GM19455 (cell line): ENCODE measurements around the gene SERINC5.
A peak's percentile ranks its signal among the peaks of the same experiment; 100 is the strongest.
"Not testable (repeated sequence)": the region's sequence is repeated elsewhere in the genome, so short reads cannot be mapped to it uniquely, and the experiment has no call there.

Experiments
- ATAC-seq: cut with Tn5 transposase; IDR thresholded peaks from one replicate; pipeline ENCODE4 v1.9.1; 2021; ENCODE audit not compliant: unreplicated experiment

The SERINC5 gene

DNA sequence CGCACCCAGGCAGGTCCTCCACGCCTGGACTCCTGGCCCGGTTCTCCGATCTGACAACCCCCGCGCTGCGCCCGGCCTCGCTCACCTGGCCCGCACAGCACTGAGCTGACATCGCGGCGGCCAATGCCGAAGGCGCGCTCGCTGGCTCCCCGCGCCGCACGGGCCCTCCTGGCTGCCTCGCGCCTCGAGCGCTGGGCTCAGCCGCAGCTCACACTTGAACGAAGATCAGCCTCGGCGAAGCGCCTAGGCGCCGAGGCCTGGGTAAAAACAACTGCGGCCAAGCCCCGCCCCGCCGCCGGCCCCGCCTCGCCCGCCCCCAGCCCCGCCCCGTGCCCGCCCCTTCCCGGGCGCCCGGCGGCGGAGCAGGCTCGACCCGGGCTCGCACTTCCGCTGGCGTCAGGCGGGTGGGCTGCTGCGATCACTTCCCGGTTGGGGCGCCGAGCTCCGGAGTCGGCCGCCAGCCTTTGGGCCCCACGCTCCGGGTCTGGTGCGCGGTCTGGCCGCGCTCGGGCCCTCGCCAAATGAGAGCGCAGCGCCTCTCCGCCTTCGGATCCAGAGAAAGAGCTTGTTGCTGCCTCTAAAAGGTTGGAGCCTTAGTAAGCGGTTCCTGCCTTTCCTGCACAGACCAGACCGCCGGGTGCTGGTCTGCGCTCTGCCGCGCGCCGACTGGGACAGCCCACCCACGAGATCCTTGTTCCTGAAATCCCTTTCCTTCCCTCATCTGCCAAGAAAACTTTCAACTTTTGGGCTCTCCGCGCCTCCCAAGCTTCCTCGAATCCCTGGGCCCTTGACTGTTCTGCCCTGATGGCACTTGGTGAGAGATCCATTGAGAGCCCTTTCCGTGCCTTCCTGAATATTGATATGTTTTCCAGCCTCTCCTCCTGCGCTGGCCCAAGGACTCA, at the start of gene SERINC5:
Gene SERINC5 (minus strand): TSS at position 238 of the 902 bp plus-strand sequence. CDS start 126 bp downstream, at position 112.
- ATAC-seq: peak; percentile 85

DNA sequence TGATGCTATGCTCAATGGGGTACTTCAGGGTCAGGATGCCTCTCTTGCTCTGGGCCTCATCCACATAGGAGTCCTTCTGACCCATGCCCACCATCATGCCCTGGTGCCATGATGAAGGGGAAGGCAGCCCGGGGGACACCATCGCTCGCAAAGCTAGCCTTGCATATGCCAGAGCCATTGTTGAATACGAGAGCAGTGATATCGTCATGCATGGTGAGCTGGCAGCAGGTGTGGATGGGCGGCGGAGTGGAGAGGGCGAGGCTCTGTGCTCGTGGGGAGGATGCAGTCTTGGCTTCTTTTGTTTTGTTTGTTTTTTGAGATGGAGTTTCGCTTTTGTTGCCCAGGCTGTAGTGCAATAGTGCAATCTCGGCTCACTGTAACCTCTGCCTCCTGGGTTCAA, 46.8 kb upstream of the SERINC5 start:
- no peak for ATAC-seq

GRCh38 chr5:80301342-80301741, 45.5 kb upstream of the SERINC5 start:
- ATAC-seq: not testable (repeated sequence)

- not testable (repeated sequence) for ATAC-seq
Observed at GRCh38 chr5:80300796-80301195, 44.9 kb upstream of the SERINC5 start.

GRCh38 chr5:80300125-80300524, 44.3 kb upstream of the SERINC5 start:
- ATAC-seq: no peak

DNA sequence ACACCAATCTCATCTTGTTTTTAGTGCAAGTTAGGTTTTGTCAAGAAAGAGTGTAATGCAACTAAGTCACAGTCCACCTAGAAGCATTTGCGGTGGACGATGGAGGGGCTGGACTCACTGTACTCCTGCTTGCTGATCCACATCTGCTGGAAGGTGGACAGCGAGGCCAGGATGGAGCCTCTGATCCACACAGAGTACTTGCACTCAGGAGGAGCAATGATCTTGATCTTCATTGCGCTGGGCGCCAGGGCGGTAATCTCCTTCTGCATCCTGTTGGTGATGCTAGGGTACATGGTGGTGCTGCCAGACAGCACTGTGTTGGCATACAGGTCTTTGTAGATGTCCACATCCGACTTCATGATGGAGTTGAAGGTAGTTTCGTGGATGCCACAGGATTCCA, 43.8 kb upstream of the SERINC5 start:
- no peak for ATAC-seq

GRCh38 chr5:80296121-80296520, 40.3 kb upstream of the SERINC5 start:
- no peak for ATAC-seq

GRCh38 chr5:80291761-80292160, 35.9 kb upstream of the SERINC5 start:
- no peak for ATAC-seq

- ATAC-seq: no peak
Observed at GRCh38 chr5:80289320-80289719, 33.5 kb upstream of the SERINC5 start.

DNA sequence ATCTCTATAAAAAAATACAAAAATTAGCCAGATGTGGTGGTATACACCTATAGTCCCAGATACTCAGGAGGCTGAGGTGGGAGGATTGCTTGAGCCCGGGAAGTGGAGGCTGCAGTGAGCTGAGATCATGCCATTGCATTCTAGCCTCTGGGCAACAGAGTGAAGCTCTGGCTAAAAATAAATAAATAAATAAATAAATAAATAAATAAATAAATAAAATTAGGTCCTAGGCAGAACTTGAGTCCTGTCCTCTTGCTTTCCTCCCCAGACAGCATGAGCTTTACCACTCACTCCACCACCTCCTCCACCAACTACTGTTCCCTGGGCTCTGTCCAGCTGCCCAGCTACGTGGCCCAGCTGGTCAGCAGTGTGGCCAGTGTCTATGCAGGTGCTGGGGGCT, 32.3 kb upstream of the SERINC5 start:
- ATAC-seq: no peak

- ATAC-seq: no peak
Observed at GRCh38 chr5:80284720-80285119, 28.9 kb upstream of the SERINC5 start.

- no peak for ATAC-seq
Observed at GRCh38 chr5:80283360-80283759, 27.5 kb upstream of the SERINC5 start.

- no peak for ATAC-seq
Observed at GRCh38 chr5:80282054-80282453, 26.2 kb upstream of the SERINC5 start.

DNA sequence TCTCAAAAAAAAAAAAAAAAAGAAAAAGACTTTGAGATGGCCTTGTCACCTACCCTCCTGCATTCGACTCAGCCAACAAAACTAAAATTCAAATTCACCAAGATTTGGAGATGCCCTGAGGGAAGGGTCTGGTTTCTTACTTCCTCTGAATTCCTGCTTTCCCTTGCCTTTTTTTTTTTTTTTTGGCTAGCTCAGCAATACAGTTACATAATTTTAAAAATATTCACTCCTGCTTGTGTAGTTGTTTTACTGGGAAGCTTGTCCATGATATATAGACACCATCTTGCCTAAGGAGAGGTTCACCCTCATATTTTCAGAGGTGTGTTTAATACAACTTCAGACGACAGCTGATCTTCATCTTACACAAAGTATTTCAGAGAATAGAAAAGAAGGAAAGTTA, 21.3 kb upstream of the SERINC5 start:
- no peak for ATAC-seq

DNA sequence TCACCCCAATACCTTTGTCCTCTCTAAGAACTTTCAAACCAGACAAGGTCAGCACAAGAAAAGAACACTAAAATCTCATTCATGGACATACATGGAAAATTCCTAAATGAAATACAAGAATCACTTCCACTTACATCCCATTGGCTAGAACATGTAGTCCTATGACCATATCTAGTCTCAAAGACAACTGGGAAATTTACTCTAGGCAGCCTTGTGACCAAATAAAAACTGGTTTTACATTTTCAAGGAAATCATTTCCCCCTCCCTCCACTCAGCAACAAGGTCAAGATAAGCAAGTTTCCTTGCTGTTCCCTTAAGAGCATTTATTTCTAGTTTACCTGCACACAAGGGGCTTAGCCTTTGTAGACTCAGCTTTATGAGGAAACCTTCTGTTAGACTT, 20.3 kb upstream of the SERINC5 start:
- ATAC-seq: no peak

GRCh38 chr5:80275347-80275746, 19.5 kb upstream of the SERINC5 start:
- ATAC-seq: no peak

DNA sequence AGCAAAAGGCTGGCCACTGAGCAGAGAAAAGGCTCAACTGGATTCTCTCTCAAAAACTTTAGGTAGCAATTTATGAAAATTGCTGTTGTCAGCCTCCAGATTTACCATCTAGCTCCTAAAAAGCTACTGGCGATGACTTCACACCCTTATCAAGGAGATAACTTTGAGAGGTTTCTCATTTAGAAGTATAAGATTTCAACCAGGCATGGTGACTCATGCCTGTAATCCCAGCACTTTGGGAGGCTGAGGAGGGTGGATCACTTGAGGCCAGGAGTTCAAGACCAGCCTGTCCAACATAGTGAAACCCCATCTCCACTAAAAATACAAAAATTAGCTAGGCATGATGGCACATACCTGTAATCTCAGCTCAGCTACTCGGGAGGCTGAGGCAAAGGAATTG, 14.7 kb upstream of the SERINC5 start:
- not testable (repeated sequence) for ATAC-seq

DNA sequence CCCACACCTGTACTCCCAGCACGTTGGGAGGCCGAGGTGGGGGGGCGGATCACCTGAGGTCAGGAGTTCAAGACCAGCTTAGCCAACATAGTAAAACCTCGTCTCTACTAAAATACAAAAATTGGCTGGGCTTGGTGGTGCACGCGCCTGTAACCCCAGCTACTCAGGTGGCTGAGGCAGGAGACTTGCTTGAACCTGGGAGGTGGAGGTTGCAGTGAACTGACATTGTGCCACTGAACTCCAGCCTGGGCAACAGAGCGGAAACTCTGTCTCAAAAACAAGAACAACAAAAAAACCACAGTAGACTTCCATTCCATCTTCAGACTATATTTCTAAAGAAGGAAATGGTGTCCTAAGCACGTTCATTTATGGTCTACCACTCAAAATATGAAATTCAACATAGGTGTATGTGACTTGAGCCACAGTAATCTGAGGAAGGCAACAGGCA, 14.2 kb upstream of the SERINC5 start:
- ATAC-seq: no peak

DNA sequence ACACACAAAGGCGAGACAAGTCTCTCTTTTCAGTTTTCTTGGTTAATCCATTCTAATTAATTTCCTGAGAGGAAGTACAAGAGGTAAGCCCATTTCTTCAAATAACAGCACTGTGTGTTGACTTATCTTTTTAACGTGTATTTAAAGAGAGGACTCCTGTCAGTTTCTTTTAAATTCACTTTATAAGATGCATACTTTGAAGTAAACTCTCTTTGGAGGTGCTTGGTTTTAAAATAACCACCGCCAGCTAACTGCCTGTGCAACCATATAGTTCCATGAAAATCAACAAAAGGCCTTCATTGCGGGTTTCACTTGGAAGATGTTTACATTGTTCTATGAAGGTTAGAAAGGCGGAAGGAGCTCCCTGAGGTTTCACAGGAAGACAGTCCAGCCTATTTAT, 13.1 kb upstream of the SERINC5 start:
- ATAC-seq: no peak

DNA sequence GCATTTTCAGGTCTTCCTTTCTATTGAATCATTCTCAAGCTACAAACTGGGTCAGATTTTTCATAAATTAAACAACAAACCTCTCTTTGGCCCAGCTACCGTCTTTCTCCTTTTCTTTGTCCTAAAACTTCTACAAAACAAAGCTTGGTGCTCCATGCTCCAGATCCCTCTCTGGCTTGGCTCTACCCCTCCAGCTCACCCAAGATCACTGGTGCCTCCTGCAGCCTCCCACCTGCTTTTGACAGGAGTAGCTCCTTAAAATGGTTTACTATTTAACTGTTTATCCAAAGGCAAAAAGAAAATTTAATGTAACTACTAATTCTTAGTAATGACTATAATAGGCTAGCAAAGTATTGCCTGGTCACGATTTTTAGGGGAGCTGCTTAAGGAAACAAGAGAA, 10.7 kb upstream of the SERINC5 start:
- ATAC-seq: no peak

GRCh38 chr5:80260461-80260860, 4.6 kb upstream of the SERINC5 start:
- no peak for ATAC-seq

GRCh38 chr5:80259511-80260203, 3.8 kb upstream of the SERINC5 start:
- ATAC-seq: no peak
